Natural killer cell (primary cell): Measurements from ENCODE around the gene GAL3ST3. TPM values are rescaled to one million over a fixed set of nuclear protein-coding genes. Genes with fewer than 3 reads are reported as not detected.

ENCODE experiments used
- ATAC-seq, 3 donors: fragments of 150-1000 bp in 2 of 3; fragments of 200-7000 bp in 1 of 3; cut with Tn5 transposase; 1 replicate in 1 of 3; 2 replicates in 2 of 3; pipeline ENCODE4 v1.10.0; 2021; ENCODE audit warnings: mild to moderate bottlenecking in 2 of 3, moderate library complexity in 2 of 3
- DNase-seq, 2 donors: peaks; one replicate each; pipeline versions ENCODE4 v3.0.0 to v3.0.0-alpha.2; 2013 to 2021; ENCODE audit warnings: mixed read lengths in 1 of 2
- H3K27ac ChIP-seq: one replicate; pipeline ENCODE4 v1.5.1; 2013; ENCODE audit warnings: mild to moderate bottlenecking, low read length
- H3K27me3 ChIP-seq: one replicate; pipeline ENCODE4 v1.6.1; 2013; ENCODE audit warnings: low read length; ENCODE audit not compliant: control insufficient read depth, insufficient read depth
- H3K36me3 ChIP-seq: one replicate; pipeline ENCODE4 v1.6.1; 2013; ENCODE audit warnings: low read length; ENCODE audit not compliant: control insufficient read depth, insufficient read depth
- H3K4me1 ChIP-seq: one replicate; pipeline ENCODE4 v1.6.1; 2013; ENCODE audit warnings: low read length; ENCODE audit not compliant: control insufficient read depth, insufficient read depth
- H3K4me3 ChIP-seq: one replicate; pipeline ENCODE4 v1.5.1; 2013; ENCODE audit warnings: low read length
- H3K9me3 ChIP-seq: one replicate; pipeline ENCODE4 v1.6.1; 2013; ENCODE audit warnings: low read length; ENCODE audit not compliant: control insufficient read depth, insufficient read depth
- H3K27ac Mint-ChIP-seq, 2 donors: one replicate each; pipeline ENCODE4 v1.8.0; 2022; ENCODE audit warnings: mild to moderate bottlenecking in 2 of 2, mixed read lengths in 2 of 2, moderate library complexity in 1 of 2
- H3K27me3 Mint-ChIP-seq, 2 donors: one replicate each; pipeline ENCODE4 v1.8.0; 2022; ENCODE audit warnings: low read depth in 2 of 2, mixed read lengths in 2 of 2
- H3K36me3 Mint-ChIP-seq: one replicate; pipeline ENCODE4 v1.8.0; 2022; ENCODE audit warnings: mixed read lengths
- H3K4me1 Mint-ChIP-seq, 2 donors: one replicate each; pipeline ENCODE4 v1.8.0; 2022; ENCODE audit warnings: mixed read lengths in 2 of 2
- H3K4me3 Mint-ChIP-seq: one replicate; pipeline ENCODE4 v1.8.0; 2022; ENCODE audit warnings: mild to moderate bottlenecking, moderate library complexity, mixed read lengths
- H3K9me3 Mint-ChIP-seq, 2 donors: one replicate each; pipeline ENCODE4 v1.8.0; 2022; ENCODE audit warnings: mixed read lengths in 2 of 2
- CTCF ChIP-seq: fragments of 200-600 bp; IDR thresholded peaks from one replicate; pipeline ENCODE4 v1.8.0; 2022; ENCODE audit warnings: antibody characterized with exemption
- WGBS: methylation state at CpG from one replicate; pipeline ENCODE4 v1.1.7; 2013; ENCODE audit warnings: missing lambda C conversion rate; ENCODE audit not compliant: insufficient coverage; 5-methylcytosine and 5-hydroxymethylcytosine counted together
- intact Hi-C: fragments of 100-400 bp; cut with micrococcal nuclease; formaldehyde crosslinking; loops from one replicate; pipeline ENCODE4 v1.14.2; 2022
- total RNA-seq, 4 donors: library from RNA; stranded (reverse); fragments of 120-200 nt in 1 of 4; gene quantifications; one replicate each; pipeline versions ENCODE4 v1.2.3 to v1.2.4, GENCODE V29; 2013 to 2022

The GAL3ST3 gene
- total RNA-seq, 3 donors from 2014 or later (not counting 1 experiment from before 2014, with no cell fraction given), result not detected

- H3K27ac Mint-ChIP-seq, result no peak overlapping the region
- Histone ChIP-seq H3K4me3 (no peak overlapping the region), H3K36me3 (peaks cover 13% of the 10 kb centered on the region), H3K27ac (no peak overlapping the region), H3K9me3 (no peaks in the 10 kb centered on the region), H3K4me1 (peaks cover 13% of the 10 kb centered on the region), H3K27me3 (peaks cover 5% of the 10 kb centered on the region)
- H3K9me3 Mint-ChIP-seq, result no peaks in the 10 kb centered on the region
- H3K27me3 Mint-ChIP-seq, result peaks cover 4 to 7% of the 10 kb centered on the region in 2 donors
- intact Hi-C loops, result no loop called here
- 96% methylated on average over 12 of the region's 13 CpGs for WGBS
- DNase-seq (no peak), ATAC-seq (no peak)
- no peak for TF ChIP-seq CTCF
- H3K36me3 Mint-ChIP-seq, result no peaks in the 10 kb centered on the region
- H3K4me3 Mint-ChIP-seq, result no peak overlapping the region
- peaks cover 16 to 25% of the 10 kb centered on the region in 2 donors for H3K4me1 Mint-ChIP-seq
Observed at GRCh38 chr11:66006134-66006890, 42.6 kb downstream of the GAL3ST3 start.

- Histone ChIP-seq H3K36me3 (peaks cover 25% of the 10 kb centered on the region), H3K27ac (no peak overlapping the region), H3K4me1 (peaks cover 24% of the 10 kb centered on the region), H3K27me3 (no peaks in the 10 kb centered on the region), H3K9me3 (no peaks in the 10 kb centered on the region), H3K4me3 (no peak overlapping the region)
- DNase-seq, result no peak
- WGBS, result 89% methylated on average over 4 of the region's 4 CpGs
- intact Hi-C loops, result loop anchor here (5.0 kb wide), 2 partner anchors 292 to 392 kb away; partner anchors contain the start of genes KAT5 and MAP3K11
- no peaks in the 10 kb centered on the region for H3K27me3 Mint-ChIP-seq
- no peak for ATAC-seq
- H3K36me3 Mint-ChIP-seq, result no peaks in the 10 kb centered on the region
- no peak for TF ChIP-seq CTCF
- H3K27ac Mint-ChIP-seq, result no peak overlapping the region
- peaks cover 22 to 34% of the 10 kb centered on the region in 2 donors for H3K4me1 Mint-ChIP-seq
- H3K4me3 Mint-ChIP-seq, result no peak overlapping the region
- no peaks in the 10 kb centered on the region for H3K9me3 Mint-ChIP-seq
Observed at GRCh38 chr11:66004186-66004585, 44.8 kb downstream of the GAL3ST3 start.

GRCh38 chr11:66003291-66003690 lies 45.7 kb downstream of the GAL3ST3 start:
- Histone ChIP-seq H3K4me1 (peaks cover 24% of the 10 kb centered on the region), H3K27me3 (no peaks in the 10 kb centered on the region), H3K9me3 (no peaks in the 10 kb centered on the region), H3K4me3 (peak overlapping the region; percentile 54), H3K36me3 (peaks cover 34% of the 10 kb centered on the region), H3K27ac (peak overlapping the region; percentile 68)
- peak overlapping the region; percentile 99 for H3K27ac Mint-ChIP-seq
- no peaks in the 10 kb centered on the region for H3K9me3 Mint-ChIP-seq
- ATAC-seq (no peak), DNase-seq (no peak)
- WGBS, result 79% methylated on average over 6 of the region's 6 CpGs
- peaks cover 22 to 40% of the 10 kb centered on the region in 2 donors for H3K4me1 Mint-ChIP-seq
- intact Hi-C loops, result loop anchor here (2.0 to 5.0 kb wide), 3 partner anchors 18 to 391 kb away; partner anchors contain the start of genes KAT5 and MAP3K11
- TF ChIP-seq CTCF, result no peak
- H3K4me3 Mint-ChIP-seq, result peak overlapping the region; percentile 99
- H3K36me3 Mint-ChIP-seq, result no peaks in the 10 kb centered on the region
- H3K27me3 Mint-ChIP-seq, result no peaks in the 10 kb centered on the region
